NCI-H1417 (cell line): Measurements from ENCODE around the gene LRRC36.
A peak's percentile ranks its signal among the peaks of the same experiment; 100 is the strongest.

ENCODE experiments used
- DNase-seq, 3 experiments: peaks; one replicate each; lab custom pipeline; 2025; lab: John Stamatoyannopoulos, UW

LRRC36 gene

DNA sequence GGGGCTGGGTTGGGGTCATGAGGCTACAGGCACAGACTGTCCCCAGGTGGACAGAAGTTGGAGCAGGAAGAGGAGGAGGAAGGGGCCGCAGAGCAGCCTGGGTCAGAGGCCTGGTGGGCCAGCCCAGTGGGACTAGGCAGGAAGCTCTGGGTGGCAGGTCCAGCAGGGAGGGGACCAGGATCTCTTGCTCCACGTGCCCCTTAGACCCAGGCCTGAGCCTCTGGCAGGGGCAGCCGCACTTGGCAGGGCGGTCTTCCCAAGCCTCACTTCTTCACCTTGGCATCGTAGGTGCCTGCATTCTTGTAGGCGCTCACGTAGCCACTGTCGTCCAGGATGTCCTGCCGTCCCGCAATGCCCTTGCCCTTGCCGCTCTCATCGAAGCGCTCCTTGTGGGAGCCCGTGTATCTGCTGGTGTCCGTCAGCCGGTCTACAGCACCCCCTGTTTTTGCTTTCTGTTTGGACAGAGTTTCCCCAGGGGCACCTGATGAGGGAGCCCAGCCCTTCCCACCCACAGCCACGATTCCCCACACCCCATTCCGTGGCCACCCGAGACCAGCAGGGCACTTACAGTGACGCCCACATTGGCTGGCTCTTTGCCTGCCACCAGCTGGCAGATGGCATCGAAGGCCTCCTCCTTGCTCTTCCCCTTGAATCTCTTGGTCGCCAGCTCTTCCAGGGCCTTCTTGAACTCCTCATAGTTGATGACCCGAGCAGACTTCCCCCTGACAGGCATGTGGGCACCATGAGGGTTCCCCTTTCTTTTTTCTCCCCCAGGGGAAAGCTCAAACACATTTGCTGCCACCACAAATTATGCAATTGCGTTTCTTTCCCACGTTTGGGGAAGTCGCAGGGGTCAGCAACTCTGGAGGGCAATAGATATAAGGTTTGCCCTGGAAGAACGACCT lies 63.5 kb downstream of the LRRC36 start:
- DNase-seq: no peak

DNA sequence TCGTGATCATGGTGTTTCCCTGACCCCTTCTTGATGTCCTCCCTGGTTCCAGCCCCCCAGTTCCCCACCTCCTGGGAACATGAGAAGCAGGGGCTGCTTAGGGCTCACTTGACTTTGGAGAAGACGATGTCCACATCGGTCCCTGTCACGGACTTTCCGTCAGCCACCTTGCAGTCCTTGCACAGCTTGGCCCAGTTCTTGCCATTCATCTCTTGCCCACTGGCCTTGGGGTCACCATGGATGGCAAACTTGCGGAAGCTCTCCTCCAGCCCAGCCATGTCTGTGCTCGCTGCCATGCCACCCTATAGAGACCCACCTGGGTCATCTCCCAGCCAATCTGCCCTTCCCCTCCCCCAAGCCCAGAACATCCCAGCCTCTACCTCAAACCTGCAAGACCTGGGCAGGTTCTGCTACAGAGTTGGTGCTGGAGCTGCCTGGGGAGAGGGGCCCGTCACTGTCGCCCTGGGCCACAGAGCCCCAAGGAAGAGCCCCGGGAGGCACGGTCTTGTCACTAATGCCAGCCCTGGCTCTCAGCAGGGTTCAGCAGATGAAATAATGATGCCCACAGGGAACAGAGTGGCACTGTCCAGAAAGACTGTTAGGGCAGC lies 64.3 kb downstream of the LRRC36 start:
- no peak for DNase-seq

DNA sequence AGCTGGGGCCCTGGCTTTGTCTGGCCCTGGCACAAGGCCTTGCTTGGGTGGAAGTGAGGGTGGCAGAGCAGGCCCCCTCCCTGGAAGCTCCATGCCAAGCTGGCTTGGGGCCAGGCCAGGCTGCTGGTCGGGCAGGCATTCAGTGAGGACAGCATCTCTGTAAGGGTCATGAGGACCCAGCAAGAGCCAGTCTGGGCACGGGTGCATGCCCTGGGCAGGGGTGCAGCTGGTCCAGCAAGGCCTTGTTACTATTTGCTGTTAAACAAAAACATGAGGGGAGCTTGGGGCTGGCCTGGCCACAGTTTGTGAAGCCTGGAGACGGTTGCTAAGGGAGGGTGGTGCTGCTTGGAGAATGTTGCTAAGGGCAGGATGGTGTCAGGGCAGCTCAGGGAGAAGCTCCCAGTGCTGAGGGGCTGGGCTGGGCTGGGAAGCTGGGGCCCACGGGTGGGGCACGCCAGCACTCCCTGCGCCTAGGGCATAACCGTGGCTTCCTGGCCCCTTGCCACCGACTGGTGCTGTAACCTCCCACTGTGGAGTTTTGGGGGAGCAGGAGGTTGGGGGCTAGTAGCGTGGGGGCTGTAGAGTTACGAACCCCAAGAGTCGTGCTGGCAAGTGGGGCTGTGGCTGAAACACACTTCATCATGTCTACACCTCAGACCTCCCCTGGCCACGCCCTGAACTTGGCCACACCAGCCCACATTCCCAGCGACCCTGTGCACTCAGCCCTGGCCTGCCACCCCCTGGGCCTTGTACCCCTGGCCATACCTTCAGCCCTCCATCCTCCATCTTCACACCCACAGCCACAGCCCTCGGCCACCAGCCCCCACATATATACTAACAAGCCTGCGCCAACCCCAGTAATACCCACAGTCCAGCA lies 65.0 kb downstream of the LRRC36 start:
- peak in 2 of 3 experiments; percentile 51 to 74 for DNase-seq

DNA sequence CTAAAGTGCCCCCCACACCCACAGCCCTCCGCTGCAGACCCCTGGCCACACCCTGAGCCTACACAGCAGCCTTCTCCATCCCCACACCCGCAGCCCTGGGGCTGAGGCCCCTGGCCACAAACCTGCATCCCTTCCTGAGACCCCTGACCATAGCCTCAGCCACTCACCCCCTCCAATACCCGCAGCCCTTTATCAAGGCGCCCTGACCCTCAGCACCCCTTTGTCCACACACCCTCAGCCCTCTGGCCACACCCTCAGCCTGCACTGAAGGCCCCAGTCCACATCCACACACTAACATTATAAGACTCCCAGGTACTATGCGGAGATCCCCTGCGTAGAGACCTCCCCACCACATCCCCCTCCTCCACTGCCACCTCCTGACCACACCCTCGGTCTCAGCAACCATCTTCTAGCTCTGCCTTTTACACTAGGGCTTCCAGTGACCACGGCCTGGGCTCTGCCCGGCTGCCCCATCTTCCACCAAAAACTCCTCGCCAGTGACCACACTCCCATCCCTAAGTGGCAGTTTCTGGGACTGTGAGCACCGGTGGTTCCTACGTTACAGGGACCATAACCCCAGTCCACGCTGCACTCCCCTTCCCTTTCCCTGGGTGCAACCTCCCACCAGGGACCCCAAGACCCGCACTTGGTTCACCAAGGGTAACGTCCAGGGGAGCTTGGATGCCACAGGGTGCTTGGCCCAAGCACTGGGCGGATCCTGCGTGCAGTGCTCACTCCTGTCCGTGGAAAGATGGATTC lies 65.9 kb downstream of the LRRC36 start:
- no peak for DNase-seq

DNA sequence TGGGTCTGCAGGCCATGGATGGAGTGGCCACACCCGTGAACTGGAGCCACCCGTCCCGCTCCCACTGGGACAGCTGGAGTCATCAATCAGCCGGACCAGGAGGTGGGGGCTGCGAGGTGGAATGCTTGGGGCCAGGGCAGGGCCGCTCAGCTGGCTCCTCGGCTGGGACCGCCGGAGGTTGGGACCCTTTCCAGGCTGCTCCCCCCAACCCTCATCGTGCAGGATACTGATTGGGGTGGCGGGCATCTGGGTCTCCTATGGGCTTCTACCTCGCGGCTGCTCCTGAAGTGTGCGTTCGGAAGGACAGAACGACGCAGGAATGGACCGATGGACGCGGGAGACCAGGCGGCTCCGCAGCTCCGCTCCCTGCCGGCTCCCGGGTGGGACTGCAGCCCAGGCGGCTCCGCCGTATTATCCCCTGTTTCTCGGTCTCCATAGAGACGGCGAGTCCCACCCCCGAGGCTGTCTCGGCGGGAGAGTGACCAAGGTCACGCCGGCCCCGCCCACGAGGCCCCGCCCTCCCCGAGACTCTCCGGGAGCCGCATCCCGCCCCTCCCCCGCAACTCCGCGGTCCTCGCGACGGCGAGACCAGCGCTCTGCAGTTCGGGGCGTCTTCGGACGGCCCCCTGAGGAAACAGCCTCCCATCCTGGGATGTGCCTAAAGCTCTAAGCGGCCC lies 66.6 kb downstream of the LRRC36 start, which contains the start of gene TPPP3:
Gene TPPP3, minus strand, starts transcription at position 388 of the 677 bp plus-strand sequence. CDS start 2,387 bp downstream, outside the sequence.
- peak; percentile 79 to 89 (median 85) for DNase-seq

DNA sequence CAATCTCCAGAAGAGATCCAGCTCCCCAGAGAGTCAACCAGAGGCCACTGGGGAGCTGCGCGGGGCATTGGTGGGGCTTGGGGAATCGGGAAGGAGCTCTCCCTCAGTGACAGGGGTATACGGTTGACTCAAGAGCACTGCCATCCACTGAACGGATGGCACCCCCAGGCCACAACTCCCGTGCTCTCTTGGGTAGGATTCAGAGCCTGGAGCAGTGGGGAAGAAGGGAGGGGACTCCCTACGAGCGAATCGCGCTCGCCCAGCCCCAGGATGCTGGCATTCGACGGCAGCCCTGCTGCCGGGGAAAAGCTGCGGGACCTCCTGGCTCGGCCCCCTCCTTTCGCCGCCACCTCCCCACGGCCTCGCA lies 67.2 kb downstream of the LRRC36 start:
- peak in 1 of 3 experiments; percentile 54 for DNase-seq

DNA sequence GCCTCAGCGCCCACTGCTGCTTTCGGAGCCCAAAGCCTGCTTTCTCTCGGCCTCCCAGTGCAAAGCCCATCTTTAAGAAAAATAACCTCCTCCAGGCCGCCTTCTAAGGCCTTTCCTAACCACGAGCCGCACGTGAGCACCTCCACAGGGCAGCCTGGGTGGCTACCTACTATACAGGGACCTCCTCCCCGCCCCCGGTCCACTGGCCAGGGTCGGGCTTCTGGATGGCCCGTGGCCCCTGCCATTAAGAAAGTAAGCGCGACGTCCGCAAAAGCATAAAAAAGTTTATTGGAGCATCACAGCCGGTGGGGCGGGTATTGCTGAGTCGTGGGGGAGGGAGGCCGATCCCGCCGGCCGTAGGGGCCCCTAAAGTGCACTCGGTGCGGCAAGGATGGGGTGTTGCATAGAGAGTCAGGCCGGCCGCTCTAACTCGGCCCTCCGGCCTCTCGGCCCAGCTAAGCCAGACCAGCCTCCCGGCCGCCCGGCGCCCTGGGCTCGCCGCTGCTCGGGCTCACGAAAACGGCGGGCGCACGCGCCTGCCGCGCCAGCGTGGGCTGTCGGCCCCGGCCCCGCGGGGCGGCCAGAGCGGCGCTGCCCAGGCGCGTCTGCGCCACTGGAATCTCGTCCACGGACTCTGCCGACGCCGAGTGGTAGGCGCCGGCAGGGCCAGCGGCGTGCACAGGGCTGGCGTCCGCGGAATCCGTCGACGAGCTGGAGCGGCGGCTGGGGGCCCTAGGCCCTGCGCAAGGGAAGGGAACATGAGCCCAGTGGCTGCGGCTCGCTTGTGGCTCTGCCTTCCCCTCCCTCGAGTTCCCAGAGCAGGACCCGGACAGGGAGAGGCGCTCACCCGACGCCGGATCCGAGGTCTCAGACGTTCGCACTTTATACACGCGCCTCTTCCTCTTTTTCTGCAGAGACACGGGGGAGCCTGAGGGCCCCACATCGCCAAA lies 67.8 kb downstream of the LRRC36 start:
- no peak for DNase-seq

DNA sequence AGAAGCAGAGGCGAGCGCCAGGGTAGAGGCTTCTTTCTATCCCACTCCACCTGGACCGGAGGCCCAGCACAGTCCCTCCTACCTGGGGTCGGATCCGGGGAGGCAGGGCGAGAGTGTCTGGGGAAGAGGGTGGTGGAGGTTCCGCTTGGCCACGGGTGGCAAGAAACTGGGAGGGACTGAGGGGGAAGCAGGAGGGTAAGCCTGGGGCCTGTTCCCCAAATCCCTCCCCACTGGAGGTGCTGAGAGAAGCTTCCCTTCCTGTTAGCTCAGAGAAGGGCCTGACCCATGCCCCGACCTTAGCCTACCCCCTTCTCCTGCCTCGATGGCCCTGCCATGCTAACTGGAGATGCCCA lies 68.5 kb downstream of the LRRC36 start:
- no peak for DNase-seq

DNA sequence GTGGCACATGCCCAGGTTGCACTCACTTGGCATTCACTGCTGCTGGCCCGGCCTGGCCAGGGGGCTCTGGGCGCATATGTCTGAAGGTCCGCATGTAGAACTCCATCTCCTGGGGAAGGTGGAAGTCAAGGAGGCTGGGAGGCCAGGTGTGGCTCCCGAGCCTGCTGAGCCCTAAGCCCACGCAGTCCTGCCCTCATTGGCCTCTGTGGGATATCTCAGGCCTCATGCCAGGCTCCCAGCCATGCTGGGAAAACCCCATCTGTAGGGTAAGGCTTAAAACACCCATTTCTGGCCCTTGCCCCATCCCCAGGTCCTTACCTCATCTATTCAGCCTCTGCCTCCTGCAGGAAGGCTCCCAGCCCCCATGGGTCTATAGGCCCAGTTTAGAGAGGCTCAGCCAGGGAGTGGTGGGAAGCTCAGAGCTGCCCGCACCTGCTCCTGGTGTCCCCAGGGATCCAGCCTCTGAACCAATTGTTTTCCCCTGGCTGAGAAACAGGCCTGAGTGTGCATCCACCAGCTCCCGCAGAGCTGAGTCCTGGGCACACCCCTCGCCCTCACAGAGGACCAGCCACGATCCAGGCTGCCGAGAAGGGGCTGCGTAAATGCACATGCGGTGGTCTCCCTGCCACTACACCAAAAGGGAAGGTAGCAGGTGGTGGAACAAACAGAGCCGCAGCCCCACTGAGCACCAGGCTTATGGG lies 69.0 kb downstream of the LRRC36 start:
- peak; percentile 87 to 97 (median 93) for DNase-seq

DNA sequence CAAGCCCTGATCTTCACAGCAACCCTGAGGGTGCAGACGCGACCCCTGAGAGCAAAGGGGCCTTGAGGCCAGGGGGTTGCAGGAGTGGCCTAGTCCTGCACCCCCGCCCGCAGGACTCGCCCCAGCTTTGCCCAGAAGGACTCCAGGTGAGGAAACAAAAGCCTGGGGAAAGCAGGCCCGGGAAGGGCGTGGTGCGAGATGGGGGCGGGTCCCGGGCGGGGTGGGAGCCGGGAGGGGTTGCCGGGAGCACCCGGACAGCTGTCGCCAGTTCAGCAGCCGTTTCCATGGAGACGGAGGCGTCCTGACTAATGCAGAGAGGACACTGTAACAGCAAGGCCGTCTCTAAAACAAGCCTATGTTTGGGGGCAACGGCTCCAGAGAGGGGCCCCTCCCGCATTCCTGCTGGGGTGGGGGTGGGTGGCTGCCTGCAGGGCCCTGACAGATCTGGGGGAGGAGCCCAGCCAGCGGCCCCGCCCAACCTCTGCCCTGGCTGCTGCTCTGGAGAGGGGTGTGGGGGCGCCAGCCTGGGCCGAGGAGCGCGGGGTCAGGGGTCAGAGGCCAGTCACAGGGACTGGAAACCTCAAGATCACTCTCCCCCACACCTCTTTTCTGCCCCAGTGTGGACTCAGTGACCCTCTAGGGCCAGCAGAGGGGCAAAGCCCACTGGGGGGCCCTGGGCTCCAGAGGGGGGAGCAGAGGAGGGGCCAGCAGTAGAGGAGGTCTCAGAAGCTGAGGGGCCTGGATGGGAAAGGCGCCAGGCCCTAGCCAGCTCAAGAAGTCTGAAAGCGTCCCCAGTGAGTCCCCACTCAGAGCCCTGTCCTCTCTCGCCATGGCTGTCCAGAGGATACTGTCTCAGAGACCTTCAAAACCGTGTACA lies 69.8 kb downstream of the LRRC36 start:
- peak; percentile 93 to 99 (median 94) for DNase-seq

DNA sequence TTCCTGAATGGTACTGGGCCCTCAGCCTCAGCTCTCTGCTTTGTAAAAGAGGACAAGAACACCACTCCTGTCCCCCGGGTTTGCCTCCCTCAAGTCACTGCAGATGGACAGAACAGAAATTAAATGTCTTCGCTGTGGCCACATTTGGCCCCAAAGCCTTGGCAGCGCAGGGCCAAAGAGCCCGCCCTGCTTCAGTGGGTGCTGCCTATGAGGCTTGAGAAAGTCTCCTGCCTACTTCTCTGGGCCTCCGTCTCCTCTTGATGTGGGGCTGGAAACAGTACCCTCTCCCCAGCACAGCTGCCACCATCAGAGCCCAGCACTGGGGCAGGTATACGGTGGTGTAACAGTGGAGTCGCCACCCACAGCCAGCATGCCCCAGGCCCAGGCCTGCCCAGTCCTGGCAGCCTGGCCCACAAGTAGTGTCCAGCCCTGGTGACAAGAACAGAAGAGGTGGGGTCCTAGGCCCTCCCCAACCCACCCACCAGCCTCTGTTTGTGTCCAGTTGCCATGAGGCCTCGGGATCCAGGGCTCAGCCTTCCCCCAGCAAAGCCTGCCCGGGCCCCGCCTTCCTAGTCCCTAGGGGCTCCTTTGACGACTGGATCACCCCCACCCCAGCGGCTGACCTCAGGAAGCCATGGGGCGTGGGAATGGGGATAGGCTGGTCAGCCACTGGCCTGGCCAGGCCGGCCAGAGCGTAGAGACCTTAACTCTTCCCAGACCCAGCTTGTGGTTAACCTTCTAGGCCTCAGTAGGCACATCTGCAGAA lies 70.6 kb downstream of the LRRC36 start:
- DNase-seq: peak in 1 of 3 experiments; percentile 39

DNA sequence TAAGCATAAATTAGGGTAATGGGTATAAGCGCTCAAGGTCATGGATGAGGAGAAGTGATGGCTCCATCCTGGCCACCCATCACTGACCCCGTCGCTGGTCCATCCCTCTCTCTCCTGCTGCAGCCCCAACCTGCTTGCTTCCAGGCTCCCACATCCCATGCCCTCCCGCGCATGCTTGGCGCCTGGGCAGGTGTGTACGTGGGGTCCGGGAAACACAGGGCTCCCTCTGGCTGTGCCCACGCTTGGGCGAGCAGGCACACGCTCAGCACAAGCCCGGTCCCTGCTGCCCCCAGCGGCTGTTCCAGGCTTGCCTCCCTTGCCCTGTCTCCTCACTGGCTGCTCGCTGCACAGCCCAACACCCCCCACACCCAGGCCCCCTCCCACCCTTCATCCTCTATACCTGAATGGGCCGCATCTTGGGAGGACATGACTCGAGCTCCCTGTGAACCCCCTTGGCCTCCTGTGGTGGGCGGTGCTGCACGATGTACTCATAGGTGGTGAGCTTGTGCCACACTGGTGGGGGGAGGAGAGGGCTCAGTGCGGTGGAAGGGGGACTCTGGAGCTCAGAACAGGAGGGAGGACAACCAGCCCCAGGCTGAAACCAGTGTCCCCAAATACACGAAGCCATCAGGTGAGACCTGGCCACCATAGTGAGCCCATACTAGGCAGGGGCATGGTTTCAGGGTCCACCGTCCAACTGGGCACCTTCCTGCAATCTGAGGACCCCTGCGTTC lies 71.4 kb downstream of the LRRC36 start:
- DNase-seq: peak in 2 of 3 experiments; percentile 8 to 19

DNA sequence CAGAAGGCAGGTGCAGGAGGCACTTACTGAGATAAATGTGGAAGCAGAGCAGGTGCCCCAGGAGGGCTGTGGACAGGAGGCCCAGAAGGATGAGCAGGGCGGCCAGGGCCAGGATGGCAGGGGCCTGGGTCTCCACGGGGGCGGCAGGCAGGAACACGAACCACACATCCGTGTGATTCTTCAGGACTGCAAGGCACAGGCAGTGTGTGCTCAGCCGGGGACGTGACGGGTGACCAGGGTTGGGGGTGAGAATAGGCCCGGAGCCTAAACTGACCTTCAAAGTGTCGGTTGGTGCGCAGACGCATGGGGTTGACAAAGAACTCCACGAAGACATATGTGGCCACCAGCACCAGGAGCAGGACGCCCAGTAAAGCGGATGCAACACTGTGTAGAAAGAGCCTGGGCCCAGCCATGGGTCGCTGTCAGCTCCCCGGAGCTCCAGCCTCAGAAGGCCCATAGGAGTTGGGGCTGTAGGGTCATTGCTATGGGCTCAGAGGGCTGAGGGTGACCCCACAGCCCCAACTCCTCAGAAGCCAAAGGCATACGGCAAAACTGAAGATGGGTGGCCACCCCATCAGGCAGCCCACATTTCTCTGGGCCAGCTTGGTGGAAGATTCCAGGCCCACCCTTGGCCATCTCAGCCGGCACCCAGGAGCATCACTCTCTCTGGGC lies 72.1 kb downstream of the LRRC36 start:
- DNase-seq: no peak

DNA sequence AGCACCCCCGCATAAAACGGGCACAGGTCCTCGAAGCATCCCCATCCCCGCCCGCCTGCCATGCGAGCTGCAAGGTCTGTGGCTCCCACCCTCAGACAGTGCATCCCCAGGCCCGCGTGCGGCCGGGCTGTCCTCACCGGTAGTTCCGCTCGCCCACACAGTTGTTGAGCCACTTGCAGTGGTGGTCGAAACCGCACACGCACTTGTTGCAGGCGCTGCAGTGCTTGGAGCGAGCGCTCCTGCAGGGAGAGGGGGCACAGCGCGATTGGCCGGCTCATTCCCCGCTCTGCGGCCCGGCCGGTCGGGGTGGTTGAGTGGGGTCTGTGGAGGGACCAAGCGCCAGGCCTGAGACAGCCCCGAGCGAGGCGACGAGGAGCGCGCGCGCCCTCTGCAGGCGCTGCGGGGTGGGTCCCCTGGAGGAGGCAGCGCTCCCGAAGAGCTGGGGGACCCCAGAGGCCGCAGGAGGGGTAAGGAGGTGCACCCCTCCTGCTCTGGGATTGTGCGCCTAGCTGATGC lies 72.7 kb downstream of the LRRC36 start:
- DNase-seq: peak in 1 of 3 experiments; percentile 17

DNA sequence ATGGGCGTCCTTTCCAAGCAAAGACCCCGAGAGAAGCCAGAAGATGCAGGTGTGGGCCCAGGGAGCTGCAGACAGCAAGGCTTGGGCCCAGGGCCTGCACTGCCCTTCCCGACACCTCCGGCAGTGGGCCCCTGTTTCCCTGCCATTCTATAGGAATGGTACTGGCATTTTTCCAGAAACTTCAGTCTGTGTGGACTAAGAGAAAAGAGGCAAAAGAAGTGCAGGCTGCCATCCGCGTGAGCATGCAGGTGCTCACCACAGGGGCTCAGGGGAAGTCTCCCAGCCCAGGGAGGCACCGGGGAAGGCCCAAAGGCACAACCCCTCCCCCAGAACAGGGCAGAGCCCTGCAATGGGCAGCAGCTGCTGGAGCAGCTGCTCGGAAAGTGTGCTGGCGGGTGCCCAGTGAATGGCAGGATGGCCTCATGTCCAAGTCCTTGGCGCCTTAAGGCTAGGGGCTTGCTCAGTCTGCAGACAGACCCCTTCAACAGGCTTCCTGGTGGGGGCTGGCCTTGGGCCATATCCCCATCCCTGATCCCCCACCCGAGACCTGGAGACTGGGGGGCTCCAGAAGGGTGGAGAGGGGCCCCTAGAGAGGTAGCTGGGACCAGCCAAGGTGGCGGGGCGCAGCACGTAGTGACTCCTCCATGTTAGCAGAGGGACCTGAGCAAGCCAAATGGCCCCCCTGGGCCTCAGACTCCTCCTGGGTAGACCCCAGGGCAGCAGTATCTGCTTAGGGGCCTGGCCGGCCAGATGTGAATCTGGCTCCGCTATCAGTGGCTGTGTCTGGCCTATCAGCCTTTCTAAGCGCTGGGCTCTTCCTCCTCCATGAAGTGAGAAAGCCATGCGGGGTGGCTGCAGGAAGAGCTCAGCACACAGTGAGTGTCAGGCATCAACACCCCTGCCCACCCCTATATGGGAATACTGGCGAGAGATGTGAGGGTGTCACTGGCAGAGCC lies 73.4 kb downstream of the LRRC36 start:
- peak; percentile 26 to 90 (median 81) for DNase-seq
